GM23338 (cell line): ENCODE measurements around the gene ERBB4. TPM values are rescaled to one million over a fixed set of nuclear protein-coding genes. Genes with fewer than 3 reads are reported as not detected.

ENCODE experiments used
- ATAC-seq: fragments of 200-7000 bp; cut with Tn5 transposase; 3 replicates; pipeline ENCODE4 v1.9.1; 2020
- DNase-seq: peaks from one replicate; pipeline ENCODE4 v3.0.0-alpha.2; 2015; ENCODE audit warnings: low spot score
- H2AFZ ChIP-seq: fragments of 200-600 bp; sonication (generic); 2 replicates; pipeline ENCODE4 v1.8.0; 2016; ENCODE audit warnings: antibody characterized with exemption, mild to moderate bottlenecking, moderate library complexity
- H3F3A ChIP-seq: fragments of 200-600 bp; sonication (generic); replicated peaks from 2 replicates; pipeline ENCODE4 v1.8.0; 2017; ENCODE audit warnings: antibody characterized with exemption, mixed run types, low read depth
- H3K27ac ChIP-seq: fragments of 200-600 bp; sonication (generic); 2 replicates; pipeline ENCODE4 v1.6.1; 2016; ENCODE audit warnings: low read depth
- H3K27me3 ChIP-seq: fragments of 200-600 bp; sonication (generic); 2 replicates; pipeline ENCODE4 v1.8.0; 2016; ENCODE audit warnings: mild to moderate bottlenecking, mixed run types, moderate library complexity; ENCODE audit not compliant: insufficient read depth
- H3K36me3 ChIP-seq: fragments of 200-600 bp; sonication (generic); 2 replicates; pipeline ENCODE4 v1.8.0; 2016; ENCODE audit warnings: mild to moderate bottlenecking; ENCODE audit not compliant: insufficient read depth
- H3K4me1 ChIP-seq: fragments of 200-600 bp; sonication (generic); 2 replicates; pipeline ENCODE4 v1.8.0; 2016; ENCODE audit warnings: mild to moderate bottlenecking, moderate library complexity; ENCODE audit not compliant: insufficient read depth
- H3K4me2 ChIP-seq: fragments of 200-600 bp; sonication (generic); 2 replicates; pipeline ENCODE4 v1.7.1; 2017; ENCODE audit warnings: mixed run types
- H3K4me3 ChIP-seq: fragments of 200-600 bp; sonication (generic); 2 replicates; pipeline ENCODE4 v1.6.1; 2016; ENCODE audit warnings: mixed run types
- H3K79me2 ChIP-seq: fragments of 200-600 bp; sonication (generic); replicated peaks from 2 replicates; pipeline ENCODE4 v1.8.0; 2017; ENCODE audit warnings: mild to moderate bottlenecking; ENCODE audit not compliant: insufficient read depth
- H3K9me2 ChIP-seq: fragments of 200-600 bp; sonication (generic); 2 replicates; pipeline ENCODE4 v1.8.0; 2017; ENCODE audit not compliant: insufficient read depth
- H4K20me1 ChIP-seq: fragments of 200-600 bp; sonication (generic); replicated peaks from 2 replicates; pipeline ENCODE4 v1.8.0; 2017; ENCODE audit warnings: mild to moderate bottlenecking; ENCODE audit not compliant: insufficient read depth
- H3K27ac Mint-ChIP-seq: 2 replicates; pipeline ENCODE4 v1.8.0; 2020; ENCODE audit warnings: inconsistent platforms, mild to moderate bottlenecking, moderate library complexity, mixed read lengths
- H3K27me3 Mint-ChIP-seq: 3 replicates; pipeline ENCODE4 v1.8.0; 2022; ENCODE audit warnings: low read depth, mild to moderate bottlenecking, moderate library complexity, mixed read lengths, inconsistent platforms; ENCODE audit not compliant: insufficient read depth, poor library complexity
- H3K36me3 Mint-ChIP-seq: 3 replicates; pipeline ENCODE4 v1.8.0; 2021; ENCODE audit warnings: low read depth, mild to moderate bottlenecking, inconsistent platforms, moderate library complexity, mixed read lengths
- H3K4me1 Mint-ChIP-seq: 3 replicates; pipeline ENCODE4 v1.8.0; 2020; ENCODE audit warnings: mild to moderate bottlenecking, inconsistent platforms, mixed read lengths
- H3K4me3 Mint-ChIP-seq: 3 replicates; pipeline ENCODE4 v1.8.0; 2021; ENCODE audit warnings: moderate library complexity, mild to moderate bottlenecking, inconsistent platforms, mixed read lengths
- H3K9me3 Mint-ChIP-seq: 3 replicates; pipeline ENCODE4 v1.8.0; 2020; ENCODE audit warnings: moderate library complexity, mild to moderate bottlenecking, inconsistent platforms, mixed read lengths
- CREB1 ChIP-seq: fragments of 250-450 bp; sonication (Bioruptor Pico); IDR thresholded peaks from 2 replicates; pipeline ENCODE4 v1.5.0; 2020; ENCODE audit warnings: low read depth, mild to moderate bottlenecking, moderate library complexity
- EZH2phosphoT487 ChIP-seq: fragments of 200-600 bp; sonication (generic); IDR thresholded peaks from one replicate; pipeline ENCODE4 v1.8.1; 2018; ENCODE audit warnings: antibody characterized with exemption; ENCODE audit not compliant: unreplicated experiment
- JUNB ChIP-seq: IDR thresholded peaks from one replicate; pipeline ENCODE4 v1.6.1; 2016; ENCODE audit warnings: antibody characterized with exemption; ENCODE audit not compliant: unreplicated experiment
- NANOG ChIP-seq: IDR thresholded peaks from 2 replicates; pipeline ENCODE4 v1.6.1; 2016; ENCODE audit warnings: antibody characterized with exemption, borderline replicate concordance
- STAT1 ChIP-seq: IDR thresholded peaks from one replicate; pipeline ENCODE4 v1.6.1; 2016; ENCODE audit warnings: antibody characterized with exemption; ENCODE audit not compliant: unreplicated experiment
- ZNF114 ChIP-seq: fragments of 250-450 bp; sonication (Bioruptor Pico); IDR thresholded peaks from 2 replicates; pipeline ENCODE4 v1.5.0; 2020; ENCODE audit warnings: mild to moderate bottlenecking, moderate library complexity
- ZNF331 ChIP-seq: fragments of 250-450 bp; sonication (Bioruptor Pico); IDR thresholded peaks from 2 replicates; pipeline ENCODE4 v1.5.0; 2020; ENCODE audit warnings: low read depth, mild to moderate bottlenecking, moderate library complexity
- polyA plus RNA-seq: library from polyadenylated mRNA; unstranded; fragments of >200 nt; fragmentation: Nextera tagmentation; extraction: Ambion mirVana; gene quantifications from 2 replicates; pipeline ENCODE4 v1.2.1, GENCODE V29; 2016
- total RNA-seq: library from RNA; depleted of rRNA; stranded (reverse); fragments of >200 nt; shearing (Covaris generic); gene quantifications from 2 replicates; pipeline ENCODE4 v1.2.3, GENCODE V29; 2014
- TF ChIP-seq, protein P1 (sequence below): IDR thresholded peaks from one replicate; pipeline ENCODE4 v1.6.1; 2018; ENCODE audit warnings: antibody characterized with exemption; ENCODE audit not compliant: unreplicated experiment
- TF ChIP-seq, protein P2 (sequence below): fragments of 250-450 bp; sonication (Bioruptor Pico); IDR thresholded peaks from 2 replicates; pipeline ENCODE4 v1.5.0; 2020; ENCODE audit warnings: mild to moderate bottlenecking, moderate library complexity

ERBB4 gene
- total and polyA plus RNA-seq, 2 experiments from 2014 or later: 0.73 to 1.1 TPM

DNA sequence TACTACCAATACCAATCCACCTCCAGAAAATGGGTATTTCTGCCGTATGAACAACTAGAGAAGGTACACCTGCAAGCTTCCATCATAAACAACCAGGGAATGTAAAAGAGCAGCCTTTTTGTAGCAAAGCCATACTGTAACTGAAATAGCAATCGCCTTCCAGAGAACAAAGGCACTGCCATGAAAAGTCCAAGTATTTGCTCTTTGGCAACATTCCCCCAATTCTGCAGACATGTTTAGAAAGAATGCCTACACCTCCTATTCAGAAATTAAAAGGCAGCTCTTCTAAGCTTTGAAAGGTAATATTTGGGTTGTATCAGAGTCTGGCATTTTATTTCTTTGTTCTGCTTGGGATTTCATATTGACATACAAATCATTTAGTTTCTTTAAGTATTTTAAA, 487.7 kb downstream of the ERBB4 start:
- no peaks in the 10 kb centered on the region for H4K20me1 ChIP-seq
- no peak for ATAC-seq
- TF ChIP-seq NANOG (no peak), CREB1 (CRISPR knock-in tag) (no peak)
- no peak overlapping the region for H3K4me3 ChIP-seq
- Mint-ChIP-seq H3K4me3 (no peak overlapping the region), H3K36me3 (peaks cover 34% of the 10 kb centered on the region), H3K4me1 (no peaks in the 10 kb centered on the region), H3K9me3 (peaks cover 38% of the 10 kb centered on the region), H3K27ac (no peak overlapping the region), H3K27me3 (peaks cover 6% of the 10 kb centered on the region)
- H3K36me3 ChIP-seq: no peaks in the 10 kb centered on the region
- no peak for DNase-seq
- no peaks in the 10 kb centered on the region for H3K9me2 ChIP-seq
- H2AFZ ChIP-seq: no peak overlapping the region
- H3K4me1 ChIP-seq: no peaks in the 10 kb centered on the region
- H3K79me2 ChIP-seq: no peaks in the 10 kb centered on the region
- no peak overlapping the region for H3K4me2 ChIP-seq
- no peaks in the 10 kb centered on the region for H3F3A ChIP-seq
- H3K27me3 ChIP-seq: no peaks in the 10 kb centered on the region
- no peak overlapping the region for H3K27ac ChIP-seq

DNA sequence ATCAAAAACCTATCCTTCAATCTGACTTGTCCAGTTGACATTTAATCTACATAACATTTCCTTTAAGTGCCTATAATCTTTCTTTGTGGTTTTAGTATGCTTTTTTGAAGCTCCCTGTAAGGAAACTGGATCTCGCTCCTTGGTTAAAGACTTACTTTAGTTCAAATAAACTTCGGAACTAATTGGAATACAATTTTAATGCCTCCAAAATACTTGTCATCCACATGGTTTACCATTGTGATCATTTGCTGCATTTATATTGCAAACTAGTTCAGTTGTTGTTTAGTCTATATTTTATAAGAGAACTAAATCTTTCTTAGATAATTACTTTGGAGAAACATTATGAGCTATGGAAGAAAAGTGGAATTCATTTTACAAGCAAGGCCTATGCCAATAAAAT, 496.0 kb downstream of the ERBB4 start:
- H3K4me2 ChIP-seq: no peak overlapping the region
- no peak overlapping the region for H2AFZ ChIP-seq
- Mint-ChIP-seq H3K27ac (no peak overlapping the region), H3K4me3 (no peak overlapping the region), H3K4me1 (peaks cover 10% of the 10 kb centered on the region), H3K36me3 (no peaks in the 10 kb centered on the region), H3K27me3 (no peaks in the 10 kb centered on the region), H3K9me3 (no peaks in the 10 kb centered on the region)
- no peaks in the 10 kb centered on the region for H4K20me1 ChIP-seq
- ATAC-seq (no peak), DNase-seq (no peak)
- H3F3A ChIP-seq: no peaks in the 10 kb centered on the region
- no peaks in the 10 kb centered on the region for H3K36me3 ChIP-seq
- no peaks in the 10 kb centered on the region for H3K79me2 ChIP-seq
- peaks cover 20% of the 10 kb centered on the region for H3K4me1 ChIP-seq
- H3K27ac ChIP-seq: no peak overlapping the region
- H3K27me3 ChIP-seq: no peaks in the 10 kb centered on the region
- H3K4me3 ChIP-seq: no peak overlapping the region
- TF ChIP-seq ZNF114 (CRISPR knock-in tag): no peak
- no peak for TF ChIP-seq STAT1
- no peaks in the 10 kb centered on the region for H3K9me2 ChIP-seq

DNA sequence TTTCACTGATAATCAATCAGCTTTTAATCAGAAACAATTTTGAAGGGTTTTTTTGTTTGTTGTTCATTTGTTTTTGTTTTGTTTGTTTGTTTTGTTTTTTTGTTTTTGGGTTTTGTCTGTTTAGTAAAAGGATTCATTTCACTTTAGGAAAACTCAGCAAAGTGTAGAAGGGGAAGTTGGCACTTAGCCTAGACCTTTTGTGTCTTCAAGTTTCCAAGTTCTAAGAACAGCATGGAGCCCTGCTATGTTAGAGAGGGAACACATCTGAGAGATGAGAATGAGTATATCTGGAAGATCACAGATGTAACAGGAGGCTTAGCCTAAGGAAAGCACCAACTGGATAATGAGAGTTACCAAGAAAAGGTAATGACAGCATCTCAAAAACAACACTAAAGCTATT, 501.5 kb downstream of the ERBB4 start:
- ATAC-seq (no peak), DNase-seq (no peak)
- no peak overlapping the region for H3K4me3 ChIP-seq
- H4K20me1 ChIP-seq: no peaks in the 10 kb centered on the region
- Mint-ChIP-seq H3K4me3 (no peak overlapping the region), H3K36me3 (no peaks in the 10 kb centered on the region), H3K27ac (no peak overlapping the region), H3K27me3 (no peaks in the 10 kb centered on the region), H3K4me1 (peaks cover 7% of the 10 kb centered on the region), H3K9me3 (no peaks in the 10 kb centered on the region)
- H3K79me2 ChIP-seq: no peaks in the 10 kb centered on the region
- H3F3A ChIP-seq: no peaks in the 10 kb centered on the region
- H3K4me1 ChIP-seq: peaks cover 13% of the 10 kb centered on the region
- H3K27ac ChIP-seq: no peak overlapping the region
- H2AFZ ChIP-seq: no peak overlapping the region
- H3K36me3 ChIP-seq: no peaks in the 10 kb centered on the region
- no peaks in the 10 kb centered on the region for H3K9me2 ChIP-seq
- no peak overlapping the region for H3K4me2 ChIP-seq
- H3K27me3 ChIP-seq: no peaks in the 10 kb centered on the region
- TF ChIP-seq JUNB (no peak), EZH2phosphoT487 (no peak), ZNF331 (CRISPR knock-in tag) (no peak), CREB1 (CRISPR knock-in tag) (no peak)
- TF ChIP-seq, protein P1, sequence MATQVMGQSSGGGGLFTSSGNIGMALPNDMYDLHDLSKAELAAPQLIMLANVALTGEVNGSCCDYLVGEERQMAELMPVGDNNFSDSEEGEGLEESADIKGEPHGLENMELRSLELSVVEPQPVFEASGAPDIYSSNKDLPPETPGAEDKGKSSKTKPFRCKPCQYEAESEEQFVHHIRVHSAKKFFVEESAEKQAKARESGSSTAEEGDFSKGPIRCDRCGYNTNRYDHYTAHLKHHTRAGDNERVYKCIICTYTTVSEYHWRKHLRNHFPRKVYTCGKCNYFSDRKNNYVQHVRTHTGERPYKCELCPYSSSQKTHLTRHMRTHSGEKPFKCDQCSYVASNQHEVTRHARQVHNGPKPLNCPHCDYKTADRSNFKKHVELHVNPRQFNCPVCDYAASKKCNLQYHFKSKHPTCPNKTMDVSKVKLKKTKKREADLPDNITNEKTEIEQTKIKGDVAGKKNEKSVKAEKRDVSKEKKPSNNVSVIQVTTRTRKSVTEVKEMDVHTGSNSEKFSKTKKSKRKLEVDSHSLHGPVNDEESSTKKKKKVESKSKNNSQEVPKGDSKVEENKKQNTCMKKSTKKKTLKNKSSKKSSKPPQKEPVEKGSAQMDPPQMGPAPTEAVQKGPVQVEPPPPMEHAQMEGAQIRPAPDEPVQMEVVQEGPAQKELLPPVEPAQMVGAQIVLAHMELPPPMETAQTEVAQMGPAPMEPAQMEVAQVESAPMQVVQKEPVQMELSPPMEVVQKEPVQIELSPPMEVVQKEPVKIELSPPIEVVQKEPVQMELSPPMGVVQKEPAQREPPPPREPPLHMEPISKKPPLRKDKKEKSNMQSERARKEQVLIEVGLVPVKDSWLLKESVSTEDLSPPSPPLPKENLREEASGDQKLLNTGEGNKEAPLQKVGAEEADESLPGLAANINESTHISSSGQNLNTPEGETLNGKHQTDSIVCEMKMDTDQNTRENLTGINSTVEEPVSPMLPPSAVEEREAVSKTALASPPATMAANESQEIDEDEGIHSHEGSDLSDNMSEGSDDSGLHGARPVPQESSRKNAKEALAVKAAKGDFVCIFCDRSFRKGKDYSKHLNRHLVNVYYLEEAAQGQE: no peak
- TF ChIP-seq, protein P2, sequence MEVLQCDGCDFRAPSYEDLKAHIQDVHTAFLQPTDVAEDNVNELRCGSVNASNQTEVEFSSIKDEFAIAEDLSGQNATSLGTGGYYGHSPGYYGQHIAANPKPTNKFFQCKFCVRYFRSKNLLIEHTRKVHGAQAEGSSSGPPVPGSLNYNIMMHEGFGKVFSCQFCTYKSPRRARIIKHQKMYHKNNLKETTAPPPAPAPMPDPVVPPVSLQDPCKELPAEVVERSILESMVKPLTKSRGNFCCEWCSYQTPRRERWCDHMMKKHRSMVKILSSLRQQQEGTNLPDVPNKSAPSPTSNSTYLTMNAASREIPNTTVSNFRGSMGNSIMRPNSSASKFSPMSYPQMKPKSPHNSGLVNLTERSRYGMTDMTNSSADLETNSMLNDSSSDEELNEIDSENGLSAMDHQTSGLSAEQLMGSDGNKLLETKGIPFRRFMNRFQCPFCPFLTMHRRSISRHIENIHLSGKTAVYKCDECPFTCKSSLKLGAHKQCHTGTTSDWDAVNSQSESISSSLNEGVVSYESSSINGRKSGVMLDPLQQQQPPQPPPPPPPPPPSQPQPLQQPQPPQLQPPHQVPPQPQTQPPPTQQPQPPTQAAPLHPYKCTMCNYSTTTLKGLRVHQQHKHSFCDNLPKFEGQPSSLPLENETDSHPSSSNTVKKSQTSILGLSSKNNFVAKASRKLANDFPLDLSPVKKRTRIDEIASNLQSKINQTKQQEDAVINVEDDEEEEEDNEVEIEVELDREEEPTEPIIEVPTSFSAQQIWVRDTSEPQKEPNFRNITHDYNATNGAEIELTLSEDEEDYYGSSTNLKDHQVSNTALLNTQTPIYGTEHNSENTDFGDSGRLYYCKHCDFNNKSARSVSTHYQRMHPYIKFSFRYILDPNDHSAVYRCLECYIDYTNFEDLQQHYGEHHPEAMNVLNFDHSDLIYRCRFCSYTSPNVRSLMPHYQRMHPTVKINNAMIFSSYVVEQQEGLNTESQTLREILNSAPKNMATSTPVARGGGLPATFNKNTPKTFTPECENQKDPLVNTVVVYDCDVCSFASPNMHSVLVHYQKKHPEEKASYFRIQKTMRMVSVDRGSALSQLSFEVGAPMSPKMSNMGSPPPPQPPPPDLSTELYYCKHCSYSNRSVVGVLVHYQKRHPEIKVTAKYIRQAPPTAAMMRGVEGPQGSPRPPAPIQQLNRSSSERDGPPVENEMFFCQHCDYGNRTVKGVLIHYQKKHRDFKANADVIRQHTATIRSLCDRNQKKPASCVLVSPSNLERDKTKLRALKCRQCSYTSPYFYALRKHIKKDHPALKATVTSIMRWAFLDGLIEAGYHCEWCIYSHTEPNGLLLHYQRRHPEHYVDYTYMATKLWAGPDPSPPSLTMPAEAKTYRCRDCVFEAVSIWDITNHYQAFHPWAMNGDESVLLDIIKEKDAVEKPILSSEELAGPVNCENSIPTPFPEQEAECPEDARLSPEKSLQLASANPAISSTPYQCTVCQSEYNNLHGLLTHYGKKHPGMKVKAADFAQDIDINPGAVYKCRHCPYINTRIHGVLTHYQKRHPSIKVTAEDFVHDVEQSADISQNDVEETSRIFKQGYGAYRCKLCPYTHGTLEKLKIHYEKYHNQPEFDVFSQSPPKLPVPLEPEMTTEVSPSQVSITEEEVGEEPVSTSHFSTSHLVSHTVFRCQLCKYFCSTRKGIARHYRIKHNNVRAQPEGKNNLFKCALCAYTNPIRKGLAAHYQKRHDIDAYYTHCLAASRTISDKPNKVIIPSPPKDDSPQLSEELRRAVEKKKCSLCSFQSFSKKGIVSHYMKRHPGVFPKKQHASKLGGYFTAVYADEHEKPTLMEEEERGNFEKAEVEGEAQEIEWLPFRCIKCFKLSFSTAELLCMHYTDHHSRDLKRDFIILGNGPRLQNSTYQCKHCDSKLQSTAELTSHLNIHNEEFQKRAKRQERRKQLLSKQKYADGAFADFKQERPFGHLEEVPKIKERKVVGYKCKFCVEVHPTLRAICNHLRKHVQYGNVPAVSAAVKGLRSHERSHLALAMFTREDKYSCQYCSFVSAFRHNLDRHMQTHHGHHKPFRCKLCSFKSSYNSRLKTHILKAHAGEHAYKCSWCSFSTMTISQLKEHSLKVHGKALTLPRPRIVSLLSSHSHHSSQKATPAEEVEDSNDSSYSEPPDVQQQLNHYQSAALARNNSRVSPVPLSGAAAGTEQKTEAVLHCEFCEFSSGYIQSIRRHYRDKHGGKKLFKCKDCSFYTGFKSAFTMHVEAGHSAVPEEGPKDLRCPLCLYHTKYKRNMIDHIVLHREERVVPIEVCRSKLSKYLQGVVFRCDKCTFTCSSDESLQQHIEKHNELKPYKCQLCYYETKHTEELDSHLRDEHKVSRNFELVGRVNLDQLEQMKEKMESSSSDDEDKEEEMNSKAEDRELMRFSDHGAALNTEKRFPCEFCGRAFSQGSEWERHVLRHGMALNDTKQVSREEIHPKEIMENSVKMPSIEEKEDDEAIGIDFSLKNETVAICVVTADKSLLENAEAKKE (CRISPR knock-in tag): no peak
